GM12878 (cell line): ENCODE results near the gene CNDP2. TPM values are rescaled to one million over a fixed set of nuclear protein-coding genes. Genes with fewer than 3 reads are reported as not detected.

ENCODE experiments used
- ATAC-seq: fragments of 200-7000 bp; cut with Tn5 transposase; 3 replicates; pipeline ENCODE4 v1.9.1; 2020; ENCODE audit warnings: mild to moderate bottlenecking, moderate library complexity
- BruUV-seq: library from RNA; stranded (reverse); fragments of 400-500 nt; replicated peaks from 2 replicates; lab custom pipeline; 2021; lab: Mats Ljungman, UMichigan
- CTCF ChIA-PET: fragments of 300-600 bp; sonication (Branson Sonifier 250); formaldehyde crosslinking; extraction: SDS; loops from one replicate; lab custom pipeline; 2021; ENCODE audit warnings: inconsistent platforms; lab: Yijun Ruan, JAX
- POLR2A ChIA-PET: fragments of 350-600 bp; formaldehyde crosslinking; extraction: SDS; loops from one replicate; lab custom pipeline; 2021; ENCODE audit warnings: inconsistent platforms; lab: Charles Lee
- RAD21 ChIA-PET: fragments of 300-600 bp; sonication (Branson Sonifier 250); formaldehyde crosslinking; loops from one replicate; lab custom pipeline; 2023; ENCODE audit warnings: antibody characterized with exemption; ENCODE audit not compliant: unreplicated experiment; lab: Charles Lee
- SMC1A ChIA-PET: fragments of 300-600 bp; sonication (Branson Sonifier 250); formaldehyde crosslinking; loops from one replicate; lab custom pipeline; 2023; ENCODE audit not compliant: unreplicated experiment, uncharacterized antibody; lab: Charles Lee
- DNase-seq: peaks from one replicate; pipeline ENCODE4 v3.0.0-alpha.2; 2011; ENCODE audit warnings: low read depth, low spot score
- FAIRE-seq: peaks from 3 replicates; lab custom pipeline; 2011; peaks lifted over from hg19 to GRCh38; lab: Jason Lieb, UNC
- H2AFZ ChIP-seq: 2 replicates; pipeline ENCODE4 v1.6.0; 2011; ENCODE audit warnings: low read depth, low read length, control low read depth; ENCODE audit not compliant: control insufficient read depth
- H3K27ac ChIP-seq: 2 replicates; pipeline ENCODE4 v1.5.1; 2011; ENCODE audit warnings: control low read depth; ENCODE audit not compliant: control insufficient read depth, insufficient read depth
- H3K27me3 ChIP-seq, 2 experiments: replicated peaks in 1 of 2; 2 replicates each; pipeline versions ENCODE4 v1.6.0 to v1.6.1; 2011; ENCODE audit warnings: low read length in 1 of 2; ENCODE audit not compliant: control insufficient read depth in 2 of 2, insufficient read depth in 2 of 2
- H3K36me3 ChIP-seq, 2 experiments: 2 replicates each; pipeline ENCODE4 v1.5.1; 2011; ENCODE audit warnings: low read length in 1 of 2; ENCODE audit not compliant: control insufficient read depth in 2 of 2, insufficient read depth in 2 of 2
- H3K4me1 ChIP-seq: 2 replicates; pipeline ENCODE4 v1.6.1; 2011; ENCODE audit warnings: mild to moderate bottlenecking, low read length, moderate library complexity, mixed read lengths; ENCODE audit not compliant: control insufficient read depth, insufficient read depth
- H3K4me2 ChIP-seq: 2 replicates; pipeline ENCODE4 v1.6.0; 2011; ENCODE audit warnings: control low read depth; ENCODE audit not compliant: control insufficient read depth, insufficient read depth
- H3K4me3 ChIP-seq: fragments of 200-600 bp; sonication (generic); 2 replicates; pipeline ENCODE4 v1.5.1; 2016
- H3K79me2 ChIP-seq: 2 replicates; pipeline ENCODE4 v1.6.0; 2011; ENCODE audit warnings: low read length; ENCODE audit not compliant: control insufficient read depth, insufficient read depth
- H3K9ac ChIP-seq: 2 replicates; pipeline ENCODE4 v1.8.0; 2011; ENCODE audit warnings: low read length, control low read depth, mixed read lengths; ENCODE audit not compliant: control insufficient read depth, insufficient read depth
- H3K9me3 ChIP-seq: replicated peaks from 3 replicates; pipeline ENCODE4 v1.5.1; 2011; ENCODE audit warnings: mild to moderate bottlenecking, low read length; ENCODE audit not compliant: control insufficient read depth, insufficient read depth
- H4K20me1 ChIP-seq: 2 replicates; pipeline ENCODE4 v1.6.0; 2011; ENCODE audit not compliant: control insufficient read depth, insufficient read depth
- ASH2L ChIP-seq: fragments of 300-600, 200-600 bp; sonication (generic); IDR thresholded peaks from 2 replicates; pipeline ENCODE4 v1.6.1; 2017; ENCODE audit warnings: low read depth, mild to moderate bottlenecking, borderline replicate concordance
- CHD4 ChIP-seq: fragments of 200-600 bp; sonication (generic); IDR thresholded peaks from 2 replicates; pipeline ENCODE4 v1.6.1; 2016; ENCODE audit warnings: mild to moderate bottlenecking
- KLF5 ChIP-seq: fragments of 450-650 bp; IDR thresholded peaks from 2 replicates; pipeline ENCODE4 v1.6.1; 2014; ENCODE audit warnings: mild to moderate bottlenecking; ENCODE audit not compliant: partially characterized antibody
- MXI1 ChIP-seq: fragments of 150-350 bp; IDR thresholded peaks from 2 replicates; pipeline ENCODE4 v1.6.1; 2011; ENCODE audit warnings: low read depth, mild to moderate bottlenecking, inconsistent platforms, low read length, improper control_type of control experiment
- PAX8 ChIP-seq: fragments of 450-650 bp; IDR thresholded peaks from 2 replicates; pipeline ENCODE4 v1.6.1; 2017; ENCODE audit warnings: mild to moderate bottlenecking, moderate library complexity
- POLR2A ChIP-seq: IDR thresholded peaks from 2 replicates; pipeline ENCODE4 v1.6.1; 2011; ENCODE audit warnings: low read depth, mild to moderate bottlenecking, low read length
- RUNX3 ChIP-seq: IDR thresholded peaks from 2 replicates; pipeline ENCODE4 v1.6.1; 2012; ENCODE audit warnings: low read length, inconsistent platforms
- SKIL ChIP-seq: fragments of 450-650 bp; IDR thresholded peaks from 2 replicates; pipeline ENCODE4 v1.6.1; 2017; ENCODE audit warnings: mild to moderate bottlenecking, low read depth, inconsistent platforms; ENCODE audit not compliant: poor library complexity, severe bottlenecking
- SREBF1 ChIP-seq: IDR thresholded peaks from 2 replicates; pipeline ENCODE4 v1.6.1; 2012; ENCODE audit warnings: mild to moderate bottlenecking, low read length
- ZNF384 ChIP-seq: IDR thresholded peaks from 2 replicates; pipeline ENCODE4 v1.6.1; 2012; ENCODE audit warnings: low read depth, mild to moderate bottlenecking, low read length, improper control_type of control experiment, borderline replicate concordance
- ZNF622 ChIP-seq: fragments of 450-650 bp; IDR thresholded peaks from 2 replicates; pipeline ENCODE4 v1.6.1; 2017; ENCODE audit warnings: mild to moderate bottlenecking, inconsistent platforms
- whole genome bisulfite sequencing: methylation state at CpG from one replicate; pipeline ENCODE4 v1.1.6; 2016; ENCODE audit warnings: low lambda C conversion rate; ENCODE audit not compliant: insufficient replicate concordance, insufficient coverage; ENCODE audit errors: missing lambda C conversion rate; 5-methylcytosine and 5-hydroxymethylcytosine counted together
- in situ Hi-C: fragments of 300-500 bp; cut with MboI; formaldehyde crosslinking; loops from 9 replicates; pipeline ENCODE4 v1.14.3; 2018; ENCODE audit warnings: mixed read lengths
- intact Hi-C: fragments of 100-400 bp; cut with micrococcal nuclease; formaldehyde crosslinking; loops from one replicate; pipeline ENCODE4 v1.14.2; 2022; ENCODE audit not compliant: unreplicated experiment
- polyA plus RNA-seq, 11 experiments: library from polyadenylated mRNA; depleted of rRNA in 4 of 11; unstranded in 6 of 11; stranded (reverse) in 5 of 11; fragments of >200 nt; fragmentation: Nextera tagmentation in 4 of 11; fragmentation: Illumina TruSeq in 1 of 11; extraction: Ambion mirVana in 4 of 11; extraction: Trizol in 1 of 11; gene quantifications; 1 replicate in 1 of 11; 2 replicates in 10 of 11; pipeline versions ENCODE4 v1.2.1 to v1.2.3, GENCODE V29; 2011 to 2016; ENCODE audit warnings: inconsistent platforms in 2 of 11, missing spikeins in 2 of 11, low read depth in 1 of 11
- total RNA-seq, 4 experiments: library from RNA; depleted of rRNA in 3 of 4; stranded (reverse); fragments of >200 nt in 3 of 4; fragmentation: Illumina TruSeq in 1 of 4; extraction: Trizol in 1 of 4; gene quantifications; 2 replicates each; pipeline versions ENCODE4 v1.2.1 to v1.2.3, GENCODE V29; 2013 to 2021
- TF ChIP-seq, protein P1 (sequence below): fragments of 150-350 bp; IDR thresholded peaks from 2 replicates; pipeline ENCODE4 v1.6.1; 2016; ENCODE audit warnings: low read depth, low read length
- TF ChIP-seq, protein P2 (sequence below): IDR thresholded peaks from 2 replicates; pipeline ENCODE4 v1.6.1; 2011; ENCODE audit warnings: borderline replicate concordance, low read depth, mild to moderate bottlenecking, moderate library complexity, low read length; ENCODE audit not compliant: insufficient read depth, poor library complexity, severe bottlenecking

The CNDP2 gene
- total and polyA plus RNA-seq, 10 of the 15 experiments (the other 5 are each of a cell fraction or from before 2014, with no cell fraction given), result 63.5 to 213 (median 158) TPM

DNA sequence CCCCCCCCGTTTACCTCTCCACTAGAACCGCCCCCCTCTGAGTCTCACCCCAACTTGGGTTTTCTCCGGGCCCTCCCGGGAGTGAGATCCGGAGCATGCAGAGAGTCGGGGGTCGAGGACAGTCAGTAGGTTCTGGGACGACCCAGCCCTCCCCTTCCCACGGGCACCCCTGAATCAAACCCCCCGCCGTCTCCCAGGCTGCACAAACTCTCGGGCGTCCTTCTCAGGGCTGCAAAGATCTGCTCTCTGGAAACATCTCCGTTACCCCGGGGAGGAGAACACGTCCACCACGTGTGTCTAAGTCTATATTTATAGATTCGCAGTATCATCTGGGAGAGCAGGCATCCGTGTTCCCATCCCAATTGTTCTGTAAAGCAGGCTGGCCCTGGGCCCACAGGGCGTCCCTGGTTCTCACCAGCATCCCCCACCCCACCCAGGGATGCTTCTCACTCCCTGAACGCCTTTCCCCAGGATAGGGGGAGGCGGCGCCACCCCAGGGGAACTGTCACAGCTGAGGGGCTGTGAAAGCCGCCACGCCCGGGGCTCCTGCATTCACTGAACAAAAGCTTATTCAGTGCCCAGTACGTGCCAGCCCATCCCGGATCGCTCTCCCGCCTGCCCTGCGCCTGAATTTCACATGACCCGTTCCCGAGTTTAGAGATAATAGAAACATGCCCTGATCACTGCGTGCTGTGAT, 38.3 kb upstream of the CNDP2 start:
- DNase-seq (no peak), ATAC-seq (no peak), FAIRE-seq (no peak)
- no TSS peak for BruUV-seq
- Histone ChIP-seq H3K4me2 (no peak overlapping the region), H3K27me3 (peaks cover 8 to 9% of the 10 kb centered on the region in 2 experiments), H3K9ac (no peak overlapping the region), H4K20me1 (no peaks in the 10 kb centered on the region), H2AFZ (no peak overlapping the region), H3K79me2 (no peaks in the 10 kb centered on the region), H3K9me3 (no peaks in the 10 kb centered on the region), H3K4me1 (no peaks in the 10 kb centered on the region), H3K4me3 (no peak overlapping the region), H3K36me3 (no peaks in the 10 kb centered on the region), H3K27ac (no peak overlapping the region)
- RAD21 ChIA-PET, result no interaction called here
- WGBS, result 37% methylated on average over 27 of the region's 34 CpGs
- intact Hi-C loops, result no loop called here
- CTCF ChIA-PET, result no interaction called here
- in situ Hi-C loops, result no loop called here
- SMC1A ChIA-PET, result no interaction called here
- TF ChIP-seq ZNF384, result no peak
- no peak for TF ChIP-seq ZNF622
- TF ChIP-seq, protein P1, sequence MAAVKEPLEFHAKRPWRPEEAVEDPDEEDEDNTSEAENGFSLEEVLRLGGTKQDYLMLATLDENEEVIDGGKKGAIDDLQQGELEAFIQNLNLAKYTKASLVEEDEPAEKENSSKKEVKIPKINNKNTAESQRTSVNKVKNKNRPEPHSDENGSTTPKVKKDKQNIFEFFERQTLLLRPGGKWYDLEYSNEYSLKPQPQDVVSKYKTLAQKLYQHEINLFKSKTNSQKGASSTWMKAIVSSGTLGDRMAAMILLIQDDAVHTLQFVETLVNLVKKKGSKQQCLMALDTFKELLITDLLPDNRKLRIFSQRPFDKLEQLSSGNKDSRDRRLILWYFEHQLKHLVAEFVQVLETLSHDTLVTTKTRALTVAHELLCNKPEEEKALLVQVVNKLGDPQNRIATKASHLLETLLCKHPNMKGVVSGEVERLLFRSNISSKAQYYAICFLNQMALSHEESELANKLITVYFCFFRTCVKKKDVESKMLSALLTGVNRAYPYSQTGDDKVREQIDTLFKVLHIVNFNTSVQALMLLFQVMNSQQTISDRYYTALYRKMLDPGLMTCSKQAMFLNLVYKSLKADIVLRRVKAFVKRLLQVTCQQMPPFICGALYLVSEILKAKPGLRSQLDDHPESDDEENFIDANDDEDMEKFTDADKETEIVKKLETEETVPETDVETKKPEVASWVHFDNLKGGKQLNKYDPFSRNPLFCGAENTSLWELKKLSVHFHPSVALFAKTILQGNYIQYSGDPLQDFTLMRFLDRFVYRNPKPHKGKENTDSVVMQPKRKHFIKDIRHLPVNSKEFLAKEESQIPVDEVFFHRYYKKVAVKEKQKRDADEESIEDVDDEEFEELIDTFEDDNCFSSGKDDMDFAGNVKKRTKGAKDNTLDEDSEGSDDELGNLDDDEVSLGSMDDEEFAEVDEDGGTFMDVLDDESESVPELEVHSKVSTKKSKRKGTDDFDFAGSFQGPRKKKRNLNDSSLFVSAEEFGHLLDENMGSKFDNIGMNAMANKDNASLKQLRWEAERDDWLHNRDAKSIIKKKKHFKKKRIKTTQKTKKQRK, result no peak
- TF ChIP-seq, protein P2, sequence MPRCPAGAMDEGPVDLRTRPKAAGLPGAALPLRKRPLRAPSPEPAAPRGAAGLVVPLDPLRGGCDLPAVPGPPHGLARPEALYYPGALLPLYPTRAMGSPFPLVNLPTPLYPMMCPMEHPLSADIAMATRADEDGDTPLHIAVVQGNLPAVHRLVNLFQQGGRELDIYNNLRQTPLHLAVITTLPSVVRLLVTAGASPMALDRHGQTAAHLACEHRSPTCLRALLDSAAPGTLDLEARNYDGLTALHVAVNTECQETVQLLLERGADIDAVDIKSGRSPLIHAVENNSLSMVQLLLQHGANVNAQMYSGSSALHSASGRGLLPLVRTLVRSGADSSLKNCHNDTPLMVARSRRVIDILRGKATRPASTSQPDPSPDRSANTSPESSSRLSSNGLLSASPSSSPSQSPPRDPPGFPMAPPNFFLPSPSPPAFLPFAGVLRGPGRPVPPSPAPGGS, result no peak
- TF ChIP-seq MXI1, result no peak
- no peak for TF ChIP-seq PAX8
- no peak for TF ChIP-seq SREBF1
- no peak for TF ChIP-seq POLR2A
- no peak for TF ChIP-seq KLF5
- no peak for TF ChIP-seq RUNX3
- no peak for TF ChIP-seq SKIL
- no peak for TF ChIP-seq CHD4
- no peak for TF ChIP-seq ASH2L
- POLR2A ChIA-PET, result no interaction called here
